ENCODE measurements around the gene ZNF318.
"Not testable (repeated sequence)": the region's sequence is repeated elsewhere in the genome, so short reads cannot be mapped to it uniquely, and the experiment has no call there.

DNA sequence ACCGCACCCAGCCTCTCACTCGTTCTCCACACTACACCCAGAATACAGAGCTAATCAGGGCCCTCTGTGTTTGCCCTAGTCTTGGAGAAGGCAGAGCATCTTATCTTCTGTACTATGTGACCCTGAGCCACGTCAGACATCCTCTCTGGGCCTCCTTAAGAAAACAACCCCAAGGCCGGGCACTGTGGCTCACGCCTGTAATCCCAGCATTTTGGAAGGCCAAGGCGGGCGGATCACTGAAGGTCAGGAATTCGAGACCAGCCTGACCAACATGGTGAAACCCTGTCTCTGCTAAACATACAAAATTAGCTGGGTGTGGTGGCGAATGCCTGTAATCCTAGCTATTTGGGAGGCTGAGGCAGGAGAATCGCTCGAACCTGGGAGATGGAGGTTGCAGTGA lies 66.4 kb downstream of the ZNF318 start:
- TF ChIP-seq, protein P1, sequence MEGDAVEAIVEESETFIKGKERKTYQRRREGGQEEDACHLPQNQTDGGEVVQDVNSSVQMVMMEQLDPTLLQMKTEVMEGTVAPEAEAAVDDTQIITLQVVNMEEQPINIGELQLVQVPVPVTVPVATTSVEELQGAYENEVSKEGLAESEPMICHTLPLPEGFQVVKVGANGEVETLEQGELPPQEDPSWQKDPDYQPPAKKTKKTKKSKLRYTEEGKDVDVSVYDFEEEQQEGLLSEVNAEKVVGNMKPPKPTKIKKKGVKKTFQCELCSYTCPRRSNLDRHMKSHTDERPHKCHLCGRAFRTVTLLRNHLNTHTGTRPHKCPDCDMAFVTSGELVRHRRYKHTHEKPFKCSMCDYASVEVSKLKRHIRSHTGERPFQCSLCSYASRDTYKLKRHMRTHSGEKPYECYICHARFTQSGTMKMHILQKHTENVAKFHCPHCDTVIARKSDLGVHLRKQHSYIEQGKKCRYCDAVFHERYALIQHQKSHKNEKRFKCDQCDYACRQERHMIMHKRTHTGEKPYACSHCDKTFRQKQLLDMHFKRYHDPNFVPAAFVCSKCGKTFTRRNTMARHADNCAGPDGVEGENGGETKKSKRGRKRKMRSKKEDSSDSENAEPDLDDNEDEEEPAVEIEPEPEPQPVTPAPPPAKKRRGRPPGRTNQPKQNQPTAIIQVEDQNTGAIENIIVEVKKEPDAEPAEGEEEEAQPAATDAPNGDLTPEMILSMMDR (IDR thresholded peaks at IDR 0.05; ENCODE audit: low read depth, low read length, poor library complexity, severe bottlenecking), result not testable (repeated sequence)
- not testable (repeated sequence) for TF ChIP-seq EZH2phosphoT487 (IDR thresholded peaks at IDR 0.05; ENCODE audit: borderline replicate concordance, low read length)
